Kidney (tissue), 14 donors: ENCODE results near the gene RSBN1. TPM values are rescaled to one million over a fixed set of nuclear protein-coding genes. Genes with fewer than 3 reads are reported as not detected.

Experiments used
- DNase-seq, 5 donors: peaks; one replicate each; pipeline ENCODE4 v3.0.0-alpha.2; 2013 to 2020
- FAIRE-seq: peaks from 2 replicates; lab custom pipeline; 2012; peaks lifted over from hg19 to GRCh38; lab: Jason Lieb, UNC
- H3K27ac ChIP-seq, 2 donors: one replicate each; pipeline ENCODE4 v1.7.0; 2013; ENCODE audit warnings: low read depth in 2 of 2, low read length in 2 of 2, inconsistent platforms in 1 of 2
- H3K27me3 ChIP-seq: one replicate; pipeline ENCODE4 v1.7.1; 2013; ENCODE audit warnings: low read length, inconsistent platforms; ENCODE audit not compliant: control insufficient read depth, insufficient read depth
- H3K36me3 ChIP-seq, 3 donors: one replicate each; pipeline versions ENCODE4 v1.7.0 to v1.7.1; 2013; ENCODE audit warnings: low read length in 3 of 3, control low read depth in 1 of 3, inconsistent platforms in 1 of 3; ENCODE audit not compliant: insufficient read depth in 3 of 3, control insufficient read depth in 2 of 3
- H3K4me1 ChIP-seq, 3 donors: one replicate each; pipeline versions ENCODE4 v1.7.0 to v1.7.1; 2013; ENCODE audit warnings: low read length in 3 of 3, inconsistent platforms in 1 of 3, low read depth in 1 of 3; ENCODE audit not compliant: control insufficient read depth in 2 of 3, insufficient read depth in 2 of 3
- H3K4me3 ChIP-seq, 3 donors: one replicate each; pipeline versions ENCODE4 v1.7.0 to v1.8.1; 2013; ENCODE audit warnings: low read length in 3 of 3, control low read depth in 1 of 3, inconsistent platforms in 1 of 3
- H3K9ac ChIP-seq, 3 donors: one replicate each; pipeline versions ENCODE4 v1.7.0 to v1.7.1; 2013; ENCODE audit warnings: low read length in 3 of 3, control low read depth in 1 of 3, inconsistent platforms in 1 of 3
- H3K9me3 ChIP-seq, 3 donors: one replicate each; pipeline versions ENCODE4 v1.7.0 to v1.7.1; 2013; ENCODE audit warnings: low read length in 3 of 3, control low read depth in 1 of 3, inconsistent platforms in 1 of 3; ENCODE audit not compliant: control insufficient read depth in 2 of 3, insufficient read depth in 1 of 3
- CTCF ChIP-seq: IDR thresholded peaks from 3 replicates; pipeline ENCODE4 v1.5.1; 2012; ENCODE audit warnings: mild to moderate bottlenecking, moderate library complexity, borderline replicate concordance; ENCODE audit not compliant: insufficient read depth; ENCODE audit errors: extremely low read depth
- intact Hi-C: fragments of 100-400 bp; cut with DNase I; formaldehyde crosslinking; loops from one replicate; pipeline ENCODE4 v1.11.1; 2022
- polyA plus RNA-seq: library from polyadenylated mRNA; stranded (reverse); fragments of 350-450 nt; fragmentation: Illumina TruSeq; extraction: RNeasy Lipid Tissue Mini Kit (QIAGEN cat#74804); gene quantifications from one replicate; pipeline ENCODE4 v1.2.3, GENCODE V29; 2014; ENCODE audit warnings: low read depth, low replicate concordance; ENCODE audit not compliant: insufficient read depth
- total RNA-seq: library from RNA; stranded (reverse); fragmentation: NEBNext Ultra II Directional; extraction: Animal tissue kit (Norgen Biotek cat#: 25700); gene quantifications from one replicate; pipeline ENCODE4 v1.2.1, GENCODE V29; 2021
- donor health status: control.
- donor health status: control.
- donor health status: control.
- donor health status: control.
- donor health status: control.
- donor health status: DM: yes; HTN: yes; CAD: no.
- donor health status: Normal renal cell carcinoma (clear cell type).

RSBN1 gene
- total and polyA plus RNA-seq, 2 donors from 2014 or later, result 4.0 to 22.0 TPM

DNA sequence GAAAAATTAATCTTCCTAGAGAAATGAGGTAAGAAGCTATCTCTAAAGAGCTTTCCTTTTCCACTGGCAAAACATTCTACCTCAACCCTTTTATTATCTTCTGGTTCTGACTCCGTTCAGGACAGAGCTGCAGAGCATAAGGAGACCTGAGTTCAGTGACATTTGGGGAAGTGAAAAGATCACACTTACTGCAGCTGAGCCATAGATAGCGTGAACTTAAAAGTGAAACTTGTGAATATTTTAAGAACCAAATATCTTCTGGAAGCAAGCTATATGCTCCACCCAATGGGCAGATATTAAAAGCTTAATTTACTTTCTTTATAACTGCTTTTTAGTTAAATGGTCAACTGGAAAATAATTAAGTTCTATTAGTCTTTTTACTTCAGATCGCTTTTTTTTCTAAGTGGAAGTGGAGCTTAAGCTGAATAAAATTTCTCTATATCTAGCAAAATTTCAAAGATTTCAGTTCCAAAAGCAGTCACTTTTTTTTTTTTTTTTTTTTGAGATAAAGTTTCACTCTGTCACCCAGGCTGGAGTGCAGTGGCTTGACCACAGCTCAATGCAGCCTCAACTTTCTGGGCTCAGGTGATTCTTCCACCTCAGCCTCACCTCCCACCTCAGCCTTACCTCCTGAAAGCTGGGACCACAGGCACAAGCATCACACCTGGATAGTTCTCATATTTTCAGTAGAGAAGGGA lies 47.4 kb upstream of the RSBN1 start:
- Histone ChIP-seq H3K36me3 (no peaks in the 10 kb centered on the region), H3K4me3 (no peak overlapping the region), H3K4me1 (no peaks in the 10 kb centered on the region), H3K27ac (no peak overlapping the region), H3K9me3 (no peaks in the 10 kb centered on the region), H3K9ac (no peak overlapping the region), H3K27me3 (no peaks in the 10 kb centered on the region)
- no peak for FAIRE-seq
- no peak for DNase-seq
- no peak for TF ChIP-seq CTCF
- intact Hi-C loops, result no loop called here

GRCh38 chr1:113858982-113859381 lies 46.7 kb upstream of the RSBN1 start:
- H3K9me3 ChIP-seq, result no peaks in the 10 kb centered on the region
- no peak overlapping the region for H3K9ac ChIP-seq
- no peak overlapping the region for H3K4me3 ChIP-seq
- no peaks in the 10 kb centered on the region for H3K27me3 ChIP-seq
- FAIRE-seq (no peak), DNase-seq (no peak)
- no peaks in the 10 kb centered on the region for H3K4me1 ChIP-seq
- no peaks in the 10 kb centered on the region for H3K36me3 ChIP-seq
- no peak overlapping the region for H3K27ac ChIP-seq
- intact Hi-C loops, result no loop called here
- no peak for TF ChIP-seq CTCF

DNA sequence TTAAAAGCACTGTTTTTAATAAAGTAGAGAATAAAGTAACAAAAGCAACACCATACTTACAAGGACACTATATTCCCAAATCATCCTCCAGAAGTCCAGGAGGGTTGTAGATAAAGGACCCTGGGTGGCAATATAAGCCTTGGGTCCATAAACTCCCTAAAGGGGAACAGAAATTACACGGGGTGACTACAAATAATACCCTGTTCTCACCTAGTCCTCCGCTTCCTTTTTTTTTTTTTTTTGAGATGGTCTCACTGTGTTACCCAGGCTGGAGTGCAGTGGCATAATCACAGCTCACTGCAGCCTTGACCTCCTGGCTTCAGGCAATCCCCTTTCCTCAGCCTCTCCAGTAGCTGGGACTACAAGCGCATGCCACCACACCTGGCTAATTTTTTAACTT lies 46.1 kb upstream of the RSBN1 start:
- no peak overlapping the region for H3K27ac ChIP-seq
- H3K4me1 ChIP-seq, result no peaks in the 10 kb centered on the region
- H3K4me3 ChIP-seq, result no peak overlapping the region
- no peak for TF ChIP-seq CTCF
- no peaks in the 10 kb centered on the region for H3K27me3 ChIP-seq
- intact Hi-C loops, result no loop called here
- no peaks in the 10 kb centered on the region for H3K9me3 ChIP-seq
- no peak overlapping the region for H3K9ac ChIP-seq
- no peaks in the 10 kb centered on the region for H3K36me3 ChIP-seq
- DNase-seq (no peak), FAIRE-seq (no peak)

DNA sequence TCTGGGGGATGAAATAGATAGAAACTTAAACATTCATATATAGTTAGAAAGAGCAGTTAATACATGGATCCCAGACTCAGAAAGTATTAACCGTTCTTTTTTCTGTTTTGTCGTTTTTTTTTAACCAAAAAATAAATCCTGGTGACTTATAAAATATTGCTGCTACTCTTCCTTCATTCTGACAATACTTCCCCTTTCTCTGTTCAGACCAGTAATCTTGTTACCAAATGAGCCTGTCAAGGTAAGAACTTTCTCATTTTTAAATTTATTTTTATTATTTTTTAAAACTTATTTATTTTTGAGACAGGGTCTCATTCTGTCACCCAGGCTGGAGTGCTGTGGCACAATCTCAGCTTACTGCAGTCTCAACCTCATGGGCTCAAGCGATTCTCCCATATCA lies 45.5 kb upstream of the RSBN1 start:
- H3K36me3 ChIP-seq, result no peaks in the 10 kb centered on the region
- TF ChIP-seq CTCF, result no peak
- no peaks in the 10 kb centered on the region for H3K9me3 ChIP-seq
- H3K4me3 ChIP-seq, result no peak overlapping the region
- H3K27me3 ChIP-seq, result no peaks in the 10 kb centered on the region
- FAIRE-seq (no peak), DNase-seq (no peak)
- no peak overlapping the region for H3K9ac ChIP-seq
- intact Hi-C loops, result no loop called here
- no peaks in the 10 kb centered on the region for H3K4me1 ChIP-seq
- H3K27ac ChIP-seq, result no peak overlapping the region
